ENCODE data around the gene HDAC4. TPM values are rescaled to one million over a fixed set of nuclear protein-coding genes. Genes with fewer than 3 reads are reported as not detected.

Gene HDAC4
- total and polyA plus RNA-seq, 10 of the 15 experiments (the other 5 are each of a cell fraction or from before 2014, with no cell fraction given), result 0.22 to 15.7 (median 4.8) TPM

GRCh38 chr2:239348563-239349452, 52.0 kb downstream of the HDAC4 start:
- in situ Hi-C loops (cut with MboI) (no loop called here), intact Hi-C loops (cut with micrococcal nuclease; ENCODE audit: unreplicated experiment) (no loop called here)
- CTCF ChIA-PET, result no interaction called here
- H3K9ac ChIP-seq (ENCODE audit: control insufficient read depth, insufficient read depth, low read length), result no peak overlapping the region
- RAD21 ChIA-PET (ENCODE audit: unreplicated experiment), result no interaction called here
- no peak overlapping the region for H3K27ac ChIP-seq (ENCODE audit: control insufficient read depth, insufficient read depth)
- no peak overlapping the region for H3K4me2 ChIP-seq (ENCODE audit: control insufficient read depth, insufficient read depth)
- FAIRE-seq, result no peak
- POLR2A ChIA-PET, result no interaction called here
- no TSS peak for BruUV-seq (replicated peaks)
- H3K36me3 ChIP-seq (ENCODE audit: control insufficient read depth in 2 of 2, insufficient read depth in 2 of 2, low read length in 1 of 2), result no peaks in the 10 kb centered on the region; a peak in 2 of 4 replicates
- no peaks in the 10 kb centered on the region for H3K27me3 ChIP-seq (replicated peaks in 1 of 2; ENCODE audit: control insufficient read depth in 2 of 2, insufficient read depth in 2 of 2, low read length in 1 of 2)
- 88% methylated on average over 28 of the region's 29 CpGs for WGBS (ENCODE audit: insufficient coverage, insufficient replicate concordance, low lambda C conversion rate, missing lambda C conversion rate)
- no peak overlapping the region for H2AFZ ChIP-seq (ENCODE audit: control insufficient read depth, low read depth, low read length)
- no peak for ATAC-seq
- no peaks in the 10 kb centered on the region for H4K20me1 ChIP-seq (ENCODE audit: control insufficient read depth, insufficient read depth)
- no peak for DNase-seq (ENCODE audit: low read depth, low spot score)
- H3K4me3 ChIP-seq, result no peak overlapping the region
- H3K9me3 ChIP-seq (replicated peaks; ENCODE audit: control insufficient read depth, insufficient read depth, low read length), result no peaks in the 10 kb centered on the region; the same call in 2 of the 3 replicates
- H3K79me2 ChIP-seq (ENCODE audit: control insufficient read depth, insufficient read depth, low read length), result no peaks in the 10 kb centered on the region
- SMC1A ChIA-PET (ENCODE audit: uncharacterized antibody, unreplicated experiment), result no interaction called here
- TF ChIP-seq, protein P1, sequence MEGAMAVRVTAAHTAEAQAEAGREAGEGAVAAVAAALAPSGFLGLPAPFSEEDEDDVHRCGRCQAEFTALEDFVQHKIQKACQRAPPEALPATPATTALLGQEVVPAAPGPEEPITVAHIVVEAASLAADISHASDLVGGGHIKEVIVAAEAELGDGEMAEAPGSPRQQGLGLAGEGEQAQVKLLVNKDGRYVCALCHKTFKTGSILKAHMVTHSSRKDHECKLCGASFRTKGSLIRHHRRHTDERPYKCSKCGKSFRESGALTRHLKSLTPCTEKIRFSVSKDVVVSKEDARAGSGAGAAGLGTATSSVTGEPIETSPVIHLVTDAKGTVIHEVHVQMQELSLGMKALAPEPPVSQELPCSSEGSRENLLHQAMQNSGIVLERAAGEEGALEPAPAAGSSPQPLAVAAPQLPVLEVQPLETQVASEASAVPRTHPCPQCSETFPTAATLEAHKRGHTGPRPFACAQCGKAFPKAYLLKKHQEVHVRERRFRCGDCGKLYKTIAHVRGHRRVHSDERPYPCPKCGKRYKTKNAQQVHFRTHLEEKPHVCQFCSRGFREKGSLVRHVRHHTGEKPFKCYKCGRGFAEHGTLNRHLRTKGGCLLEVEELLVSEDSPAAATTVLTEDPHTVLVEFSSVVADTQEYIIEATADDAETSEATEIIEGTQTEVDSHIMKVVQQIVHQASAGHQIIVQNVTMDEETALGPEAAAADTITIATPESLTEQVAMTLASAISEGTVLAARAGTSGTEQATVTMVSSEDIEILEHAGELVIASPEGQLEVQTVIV (IDR thresholded peaks at IDR 0.05; ENCODE audit: borderline replicate concordance, partially characterized antibody), result no peak
- TF ChIP-seq CBX5 (IDR thresholded peaks at IDR 0.05; ENCODE audit: low read depth) (no peak), NR2C2 (IDR thresholded peaks at IDR 0.05; ENCODE audit: borderline replicate concordance, control insufficient read depth, insufficient read length, low read depth) (no peak), USF1 (IDR thresholded peaks at IDR 0.05; ENCODE audit: borderline replicate concordance, extremely low read length, insufficient read depth, low read depth, low read length) (no peak)
- H3K4me1 ChIP-seq (ENCODE audit: control insufficient read depth, insufficient read depth, low read length), result no peaks in the 10 kb centered on the region

All from GM12878 (cell line).